ENCODE results near the gene NPR3.

DNA sequence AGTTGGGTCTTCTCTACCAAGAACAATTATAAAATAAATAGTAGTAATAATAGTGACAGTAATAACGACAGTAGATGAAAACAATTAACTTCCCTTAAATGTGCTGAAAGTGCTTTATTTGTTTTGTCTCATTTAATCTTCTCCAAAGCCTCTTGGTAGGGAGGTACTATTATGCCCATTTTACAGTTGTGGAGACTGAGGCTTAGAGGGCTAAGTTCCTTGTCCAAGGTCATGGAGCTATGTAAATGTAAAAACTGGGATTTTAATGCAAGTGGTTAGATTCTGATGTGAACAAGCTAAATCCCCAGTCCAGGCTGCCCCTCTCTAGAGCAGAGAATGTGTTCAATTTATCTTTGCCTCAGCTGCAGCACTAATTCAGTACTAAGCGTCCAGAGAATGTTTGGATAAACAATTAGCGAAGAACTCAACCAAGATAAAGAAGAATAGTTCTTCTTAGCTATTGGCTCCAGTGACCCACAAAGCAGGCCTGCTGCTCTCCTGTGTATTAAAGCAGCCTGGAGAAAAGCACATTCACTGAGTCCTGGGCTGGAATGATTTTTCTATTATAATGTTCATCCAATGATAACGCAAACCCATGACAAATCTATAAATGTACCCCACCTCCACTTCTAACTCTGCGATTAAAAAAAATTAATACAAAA, 68.8 kb downstream of the NPR3 start:
- TF ChIP-seq, protein P1, sequence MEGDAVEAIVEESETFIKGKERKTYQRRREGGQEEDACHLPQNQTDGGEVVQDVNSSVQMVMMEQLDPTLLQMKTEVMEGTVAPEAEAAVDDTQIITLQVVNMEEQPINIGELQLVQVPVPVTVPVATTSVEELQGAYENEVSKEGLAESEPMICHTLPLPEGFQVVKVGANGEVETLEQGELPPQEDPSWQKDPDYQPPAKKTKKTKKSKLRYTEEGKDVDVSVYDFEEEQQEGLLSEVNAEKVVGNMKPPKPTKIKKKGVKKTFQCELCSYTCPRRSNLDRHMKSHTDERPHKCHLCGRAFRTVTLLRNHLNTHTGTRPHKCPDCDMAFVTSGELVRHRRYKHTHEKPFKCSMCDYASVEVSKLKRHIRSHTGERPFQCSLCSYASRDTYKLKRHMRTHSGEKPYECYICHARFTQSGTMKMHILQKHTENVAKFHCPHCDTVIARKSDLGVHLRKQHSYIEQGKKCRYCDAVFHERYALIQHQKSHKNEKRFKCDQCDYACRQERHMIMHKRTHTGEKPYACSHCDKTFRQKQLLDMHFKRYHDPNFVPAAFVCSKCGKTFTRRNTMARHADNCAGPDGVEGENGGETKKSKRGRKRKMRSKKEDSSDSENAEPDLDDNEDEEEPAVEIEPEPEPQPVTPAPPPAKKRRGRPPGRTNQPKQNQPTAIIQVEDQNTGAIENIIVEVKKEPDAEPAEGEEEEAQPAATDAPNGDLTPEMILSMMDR (IDR thresholded peaks at IDR 0.05), result no peak
- no peak for TF ChIP-seq POLR2A (IDR thresholded peaks at IDR 0.05)

Data from sigmoid colon (tissue), 3 donors.